ENCODE measurements around the gene SIL1. TPM values are rescaled to one million over a fixed set of nuclear protein-coding genes. Genes with fewer than 3 reads are reported as not detected.

SIL1 gene
- polyA plus RNA-seq, 1 donor (not counting 4 experiments of a cell fraction or from before 2014, with no cell fraction given) = 45.4 TPM

- Histone ChIP-seq H3K4me2 (ENCODE audit: control insufficient read depth, extremely low read depth, insufficient read depth, low read depth, low read length) (no peak overlapping the region), H3K79me2 (ENCODE audit: control insufficient read depth, insufficient read depth, low read length) (no peaks in the 10 kb centered on the region), H3K27me3 (ENCODE audit: control insufficient read depth, extremely low read depth, insufficient read depth, low read length) (no peaks in the 10 kb centered on the region), H3K9me1 (ENCODE audit: control insufficient read depth, extremely low read depth, insufficient read depth, low read length) (no peaks in the 10 kb centered on the region), H3K9ac (ENCODE audit: control insufficient read depth, extremely low read depth, insufficient read depth, low read length) (no peak overlapping the region), H3K27ac (ENCODE audit: control insufficient read depth, insufficient read depth, low read length) (no peak overlapping the region), H3K4me1 (ENCODE audit: control insufficient read depth, extremely low read depth, insufficient read depth, low read length) (no peaks in the 10 kb centered on the region), H3K4me3 (ENCODE audit: control insufficient read depth in 2 of 3, extremely low read depth in 1 of 3, insufficient read depth in 2 of 3, low read depth in 1 of 3, low read length in 3 of 3) (no peak overlapping the region), H3K36me3 (ENCODE audit: control insufficient read depth in 2 of 2, extremely low read depth in 1 of 2, insufficient read depth in 2 of 2, low read length in 2 of 2) (peaks cover 7 to 13% of the 10 kb centered on the region in 2 experiments), H4K20me1 (ENCODE audit: control insufficient read depth, extremely low read depth, insufficient read depth, low read length) (no peaks in the 10 kb centered on the region), H2AFZ (ENCODE audit: control insufficient read depth, low read length) (no peak overlapping the region), H3K9me3 (ENCODE audit: control insufficient read depth, low read depth, low read length) (no peaks in the 10 kb centered on the region)
- FAIRE-seq = no peak
- no peak for DNase-seq (ENCODE audit: low read depth, low spot score)
- no peak for TF ChIP-seq EZH2 (IDR thresholded peaks at IDR 0.05; ENCODE audit: low read length)
- TF ChIP-seq CTCF (optimal IDR thresholded peaks at IDR 0.05 in 1 of 3, IDR thresholded peaks at IDR 0.05 in 1 of 3, conservative IDR thresholded peaks at IDR 0.05 in 1 of 3; ENCODE audit: extremely low read depth in 1 of 3, insufficient read depth in 2 of 3, low read length in 3 of 3) = no peak
- dilution Hi-C loops (cut with MboI; ENCODE audit: extremely low pct_ligation_motif_present, low sequenced_read_pairs) = no loop called here
These were observed 260.5 kb downstream of the SIL1 start for GRCh38 chr5:138937392-138938387.

- Histone ChIP-seq H3K79me2 (ENCODE audit: control insufficient read depth, insufficient read depth, low read length) (no peaks in the 10 kb centered on the region), H3K4me2 (ENCODE audit: control insufficient read depth, extremely low read depth, insufficient read depth, low read depth, low read length) (no peak overlapping the region), H3K27me3 (ENCODE audit: control insufficient read depth, extremely low read depth, insufficient read depth, low read length) (no peaks in the 10 kb centered on the region), H3K9ac (ENCODE audit: control insufficient read depth, extremely low read depth, insufficient read depth, low read length) (no peak overlapping the region), H3K36me3 (ENCODE audit: control insufficient read depth in 2 of 2, extremely low read depth in 1 of 2, insufficient read depth in 2 of 2, low read length in 2 of 2) (peaks cover 14 to 19% of the 10 kb centered on the region in 2 experiments), H3K27ac (ENCODE audit: control insufficient read depth, insufficient read depth, low read length) (no peak overlapping the region), H3K4me1 (ENCODE audit: control insufficient read depth, extremely low read depth, insufficient read depth, low read length) (no peaks in the 10 kb centered on the region), H3K9me3 (ENCODE audit: control insufficient read depth, low read depth, low read length) (no peaks in the 10 kb centered on the region), H3K4me3 (ENCODE audit: control insufficient read depth in 2 of 3, extremely low read depth in 1 of 3, insufficient read depth in 2 of 3, low read depth in 1 of 3, low read length in 3 of 3) (no peak overlapping the region), H3K9me1 (ENCODE audit: control insufficient read depth, extremely low read depth, insufficient read depth, low read length) (no peaks in the 10 kb centered on the region), H4K20me1 (ENCODE audit: control insufficient read depth, extremely low read depth, insufficient read depth, low read length) (no peaks in the 10 kb centered on the region), H2AFZ (ENCODE audit: control insufficient read depth, low read length) (no peak overlapping the region)
- DNase-seq (ENCODE audit: low read depth, low spot score) (no peak), FAIRE-seq (no peak)
- dilution Hi-C loops (cut with MboI; ENCODE audit: extremely low pct_ligation_motif_present, low sequenced_read_pairs) = no loop called here
- TF ChIP-seq EZH2 (IDR thresholded peaks at IDR 0.05; ENCODE audit: low read length) = no peak
- TF ChIP-seq CTCF (optimal IDR thresholded peaks at IDR 0.05 in 1 of 3, IDR thresholded peaks at IDR 0.05 in 1 of 3, conservative IDR thresholded peaks at IDR 0.05 in 1 of 3; ENCODE audit: extremely low read depth in 1 of 3, insufficient read depth in 2 of 3, low read length in 3 of 3) = no peak
These were observed 261.2 kb downstream of the SIL1 start for GRCh38 chr5:138936968-138937345.
